Measurements from ENCODE around the gene ZNF143.

ZNF143 gene

DNA sequence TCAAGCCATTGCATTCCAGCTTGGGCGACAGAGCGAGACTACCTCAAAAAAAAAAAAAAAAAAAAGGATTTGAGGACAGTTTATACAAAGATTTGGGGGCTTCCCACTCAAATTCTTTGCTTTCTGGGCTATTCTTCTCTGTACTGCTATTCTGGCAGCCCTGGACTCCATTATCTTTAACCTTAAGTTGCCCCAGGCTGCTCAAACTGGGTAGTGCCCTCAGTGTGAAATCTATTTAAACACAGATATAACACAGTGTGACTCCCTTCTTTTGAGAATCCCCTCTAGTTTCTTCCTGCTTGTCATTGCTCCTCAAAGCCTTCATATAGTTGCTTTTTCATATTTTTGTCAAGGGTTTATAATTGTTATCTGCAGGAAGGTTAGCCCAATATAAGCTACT is 63.2 kb downstream of the ZNF143 start:
- H3K4me1 ChIP-seq (ENCODE audit: control insufficient read depth, insufficient read depth, low read length, poor library complexity, severe bottlenecking), result no peaks in the 10 kb centered on the region
- no peaks in the 10 kb centered on the region for H3K27me3 ChIP-seq (replicated peaks; ENCODE audit: control insufficient read depth, insufficient read depth, low read length, poor library complexity, severe bottlenecking)
- no peaks in the 10 kb centered on the region for H3K9me3 ChIP-seq (ENCODE audit: control insufficient read depth, low read length)
- DNase-seq, result no peak
- H3K4me3 ChIP-seq (ENCODE audit: insufficient read depth, low read depth, low read length, poor library complexity, severe bottlenecking), result no peak overlapping the region
- no peak overlapping the region for H3K27ac ChIP-seq (ENCODE audit: insufficient read depth, low read length, poor library complexity, severe bottlenecking)
- peaks cover 19% of the 10 kb centered on the region for H3K36me3 ChIP-seq (ENCODE audit: control insufficient read depth, insufficient read depth, low read length)

- DNase-seq, result no peak
- H3K36me3 ChIP-seq (ENCODE audit: control insufficient read depth, insufficient read depth, low read length), result peaks cover 19% of the 10 kb centered on the region
Observed at GRCh38 chr11:9525116-9525515, 64.3 kb downstream of the ZNF143 start.

GRCh38 chr11:9527481-9528135 is 66.8 kb downstream of the ZNF143 start:
- Histone ChIP-seq H3K4me3 (ENCODE audit: insufficient read depth, low read depth, low read length, poor library complexity, severe bottlenecking) (no peak overlapping the region), H3K27ac (ENCODE audit: insufficient read depth, low read length, poor library complexity, severe bottlenecking) (no peak overlapping the region), H3K4me1 (ENCODE audit: control insufficient read depth, insufficient read depth, low read length, poor library complexity, severe bottlenecking) (no peaks in the 10 kb centered on the region), H3K27me3 (replicated peaks; ENCODE audit: control insufficient read depth, insufficient read depth, low read length, poor library complexity, severe bottlenecking) (no peaks in the 10 kb centered on the region), H3K36me3 (ENCODE audit: control insufficient read depth, insufficient read depth, low read length) (peaks cover 19% of the 10 kb centered on the region), H3K9me3 (ENCODE audit: control insufficient read depth, low read length) (no peaks in the 10 kb centered on the region)
- no peak for DNase-seq

More at GRCh38 chr11:9525116-9525515, 64.3 kb downstream of the ZNF143 start:
- Histone ChIP-seq H3K4me1 (ENCODE audit: control insufficient read depth, insufficient read depth, low read length, poor library complexity, severe bottlenecking) (no peaks in the 10 kb centered on the region), H3K27ac (ENCODE audit: insufficient read depth, low read length, poor library complexity, severe bottlenecking) (no peak overlapping the region), H3K4me3 (ENCODE audit: insufficient read depth, low read depth, low read length, poor library complexity, severe bottlenecking) (no peak overlapping the region), H3K9me3 (ENCODE audit: control insufficient read depth, low read length) (no peaks in the 10 kb centered on the region), H3K27me3 (replicated peaks; ENCODE audit: control insufficient read depth, insufficient read depth, low read length, poor library complexity, severe bottlenecking) (no peaks in the 10 kb centered on the region)

- no peaks in the 10 kb centered on the region for H3K4me1 ChIP-seq (ENCODE audit: control insufficient read depth, insufficient read depth, low read length, poor library complexity, severe bottlenecking)
- no peaks in the 10 kb centered on the region for H3K9me3 ChIP-seq (ENCODE audit: control insufficient read depth, low read length)
- H3K27ac ChIP-seq (ENCODE audit: insufficient read depth, low read length, poor library complexity, severe bottlenecking), result no peak overlapping the region
- no peak overlapping the region for H3K4me3 ChIP-seq (ENCODE audit: insufficient read depth, low read depth, low read length, poor library complexity, severe bottlenecking)
- DNase-seq, result no peak
- H3K27me3 ChIP-seq (replicated peaks; ENCODE audit: control insufficient read depth, insufficient read depth, low read length, poor library complexity, severe bottlenecking), result no peaks in the 10 kb centered on the region
- H3K36me3 ChIP-seq (ENCODE audit: control insufficient read depth, insufficient read depth, low read length), result peaks cover 19% of the 10 kb centered on the region
Observed at GRCh38 chr11:9528136-9528501, 67.3 kb downstream of the ZNF143 start.

- Histone ChIP-seq H3K36me3 (ENCODE audit: control insufficient read depth, insufficient read depth, low read length) (peaks cover 19% of the 10 kb centered on the region), H3K27ac (ENCODE audit: insufficient read depth, low read length, poor library complexity, severe bottlenecking) (no peak overlapping the region), H3K4me1 (ENCODE audit: control insufficient read depth, insufficient read depth, low read length, poor library complexity, severe bottlenecking) (no peaks in the 10 kb centered on the region), H3K4me3 (ENCODE audit: insufficient read depth, low read depth, low read length, poor library complexity, severe bottlenecking) (no peak overlapping the region), H3K27me3 (replicated peaks; ENCODE audit: control insufficient read depth, insufficient read depth, low read length, poor library complexity, severe bottlenecking) (no peaks in the 10 kb centered on the region), H3K9me3 (ENCODE audit: control insufficient read depth, low read length) (no peaks in the 10 kb centered on the region)
- no peak for DNase-seq
Observed at GRCh38 chr11:9528573-9529333, 67.9 kb downstream of the ZNF143 start.

- H3K9me3 ChIP-seq (ENCODE audit: control insufficient read depth, low read length), result no peaks in the 10 kb centered on the region
- DNase-seq, result no peak
- no peaks in the 10 kb centered on the region for H3K4me1 ChIP-seq (ENCODE audit: control insufficient read depth, insufficient read depth, low read length, poor library complexity, severe bottlenecking)
- peaks cover 19% of the 10 kb centered on the region for H3K36me3 ChIP-seq (ENCODE audit: control insufficient read depth, insufficient read depth, low read length)
- no peak overlapping the region for H3K27ac ChIP-seq (ENCODE audit: insufficient read depth, low read length, poor library complexity, severe bottlenecking)
- no peak overlapping the region for H3K4me3 ChIP-seq (ENCODE audit: insufficient read depth, low read depth, low read length, poor library complexity, severe bottlenecking)
- H3K27me3 ChIP-seq (replicated peaks; ENCODE audit: control insufficient read depth, insufficient read depth, low read length, poor library complexity, severe bottlenecking), result no peaks in the 10 kb centered on the region
Observed at GRCh38 chr11:9529334-9529650, 68.5 kb downstream of the ZNF143 start.

- no peak overlapping the region for H3K4me3 ChIP-seq (ENCODE audit: insufficient read depth, low read depth, low read length, poor library complexity, severe bottlenecking)
- no peak overlapping the region for H3K27ac ChIP-seq (ENCODE audit: insufficient read depth, low read length, poor library complexity, severe bottlenecking)
- no peaks in the 10 kb centered on the region for H3K4me1 ChIP-seq (ENCODE audit: control insufficient read depth, insufficient read depth, low read length, poor library complexity, severe bottlenecking)
- H3K27me3 ChIP-seq (replicated peaks; ENCODE audit: control insufficient read depth, insufficient read depth, low read length, poor library complexity, severe bottlenecking), result no peaks in the 10 kb centered on the region
- DNase-seq, result no peak
- H3K36me3 ChIP-seq (ENCODE audit: control insufficient read depth, insufficient read depth, low read length), result peaks cover 14% of the 10 kb centered on the region
- H3K9me3 ChIP-seq (ENCODE audit: control insufficient read depth, low read length), result no peaks in the 10 kb centered on the region
Observed at GRCh38 chr11:9530020-9530621, 69.3 kb downstream of the ZNF143 start.

DNA sequence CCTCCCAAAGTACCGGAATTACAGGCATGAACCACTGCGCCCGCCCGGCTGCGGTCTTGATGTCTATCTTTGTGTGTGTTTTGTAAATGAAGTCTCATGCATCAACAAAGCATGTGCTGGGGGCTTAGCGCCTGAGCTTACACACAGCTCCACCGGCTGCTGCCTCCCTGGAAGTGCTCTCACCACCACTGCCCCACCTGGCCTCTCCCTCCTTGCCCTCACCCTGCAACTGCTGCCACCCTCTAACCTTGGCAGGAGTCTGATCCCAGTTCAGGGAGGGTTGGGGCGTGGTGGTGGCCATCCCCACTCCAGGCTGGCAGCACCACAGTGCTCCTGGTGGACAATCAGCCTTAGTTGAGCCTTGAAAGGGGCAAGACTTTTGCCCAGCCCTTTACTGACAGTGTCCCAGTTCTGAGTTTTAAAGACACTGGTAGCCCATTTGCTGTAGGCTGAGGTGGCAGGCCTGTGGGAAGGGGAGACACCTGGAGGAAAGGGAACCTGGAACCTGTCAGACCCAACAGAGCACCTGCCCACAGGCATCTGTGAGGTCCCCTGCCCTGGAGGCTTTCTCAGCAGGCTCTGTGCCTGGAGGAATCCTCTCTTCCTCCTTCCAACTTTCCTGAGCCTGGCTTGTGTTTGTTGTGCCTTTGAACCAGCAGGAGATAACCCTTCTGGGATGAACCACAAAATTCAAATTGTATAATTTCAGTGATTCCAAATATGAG is 70.3 kb downstream of the ZNF143 start:
- Histone ChIP-seq H3K4me3 (ENCODE audit: insufficient read depth, low read depth, low read length, poor library complexity, severe bottlenecking) (no peak overlapping the region), H3K9me3 (ENCODE audit: control insufficient read depth, low read length) (no peaks in the 10 kb centered on the region), H3K27ac (ENCODE audit: insufficient read depth, low read length, poor library complexity, severe bottlenecking) (no peak overlapping the region), H3K36me3 (ENCODE audit: control insufficient read depth, insufficient read depth, low read length) (peaks cover 7% of the 10 kb centered on the region), H3K27me3 (replicated peaks; ENCODE audit: control insufficient read depth, insufficient read depth, low read length, poor library complexity, severe bottlenecking) (no peaks in the 10 kb centered on the region), H3K4me1 (ENCODE audit: control insufficient read depth, insufficient read depth, low read length, poor library complexity, severe bottlenecking) (no peaks in the 10 kb centered on the region)
- no peak for DNase-seq

DNA sequence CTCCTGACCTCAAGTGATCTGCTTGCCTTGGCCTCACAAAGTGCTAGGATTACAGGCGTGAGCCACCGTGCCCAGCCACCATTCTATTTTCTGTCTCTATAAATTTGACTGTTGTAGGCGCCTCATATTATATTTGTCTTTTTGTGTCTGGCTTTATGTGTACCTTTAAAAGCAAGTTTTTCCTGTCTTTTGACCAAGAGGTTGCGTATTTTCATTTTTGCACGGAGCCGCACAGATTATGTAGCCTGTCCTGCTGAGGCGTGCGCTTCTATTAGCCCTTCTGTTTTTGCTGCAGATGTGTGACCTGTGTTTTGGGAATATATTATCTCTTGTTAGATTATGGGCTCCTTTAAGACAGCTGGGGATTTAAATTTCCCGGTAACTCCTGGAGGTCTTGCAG is 72.2 kb downstream of the ZNF143 start:
- H3K4me3 ChIP-seq (ENCODE audit: insufficient read depth, low read depth, low read length, poor library complexity, severe bottlenecking), result no peak overlapping the region
- no peaks in the 10 kb centered on the region for H3K4me1 ChIP-seq (ENCODE audit: control insufficient read depth, insufficient read depth, low read length, poor library complexity, severe bottlenecking)
- H3K9me3 ChIP-seq (ENCODE audit: control insufficient read depth, low read length), result no peaks in the 10 kb centered on the region
- peaks cover 4% of the 10 kb centered on the region for H3K36me3 ChIP-seq (ENCODE audit: control insufficient read depth, insufficient read depth, low read length)
- no peaks in the 10 kb centered on the region for H3K27me3 ChIP-seq (replicated peaks; ENCODE audit: control insufficient read depth, insufficient read depth, low read length, poor library complexity, severe bottlenecking)
- H3K27ac ChIP-seq (ENCODE audit: insufficient read depth, low read length, poor library complexity, severe bottlenecking), result no peak overlapping the region
- DNase-seq, result no peak

Data from effector memory CD4-positive, alpha-beta T cell (primary cell).